SK-N-DZ (cell line): ENCODE data around the gene CHMP2B.

Experiments
- small RNA-seq, 2 experiments: library from RNA; depleted of rRNA; stranded (forward); fragments of <200 nt; gene quantifications; one replicate each; pipeline ENCODE3, GENCODE V24; 2014

The CHMP2B gene

Small RNAs within 50 kb of the gene (small RNA-seq; reads per million reads assigned to genes)
- 0 reads per million in 2 experiments for gene MIR4795
